Mesenteric fat pad (tissue), 1 donor: ENCODE results near the gene DSG2. TPM values are rescaled to one million over a fixed set of nuclear protein-coding genes. Genes with fewer than 3 reads are reported as not detected.
"Not testable (repeated sequence)": the region's sequence is repeated elsewhere in the genome, so short reads cannot be mapped to it uniquely, and the experiment has no call there.

Source experiments
- DNase-seq: peaks from one replicate; pipeline ENCODE4 v3.0.0-alpha.2; 2020; ENCODE audit warnings: low spot score
- total RNA-seq: library from RNA; stranded (reverse); fragmentation: NEBNext Ultra II Directional; extraction: Animal tissue kit (Norgen Biotek cat#: 25700); gene quantifications from one replicate; pipeline ENCODE4 v1.2.1, GENCODE V29; 2021
- donor health status: DM: yes; HTN: yes; CAD: no.

Gene DSG2
- total RNA-seq, 1 donor from 2014 or later: 32.9 TPM

DNA sequence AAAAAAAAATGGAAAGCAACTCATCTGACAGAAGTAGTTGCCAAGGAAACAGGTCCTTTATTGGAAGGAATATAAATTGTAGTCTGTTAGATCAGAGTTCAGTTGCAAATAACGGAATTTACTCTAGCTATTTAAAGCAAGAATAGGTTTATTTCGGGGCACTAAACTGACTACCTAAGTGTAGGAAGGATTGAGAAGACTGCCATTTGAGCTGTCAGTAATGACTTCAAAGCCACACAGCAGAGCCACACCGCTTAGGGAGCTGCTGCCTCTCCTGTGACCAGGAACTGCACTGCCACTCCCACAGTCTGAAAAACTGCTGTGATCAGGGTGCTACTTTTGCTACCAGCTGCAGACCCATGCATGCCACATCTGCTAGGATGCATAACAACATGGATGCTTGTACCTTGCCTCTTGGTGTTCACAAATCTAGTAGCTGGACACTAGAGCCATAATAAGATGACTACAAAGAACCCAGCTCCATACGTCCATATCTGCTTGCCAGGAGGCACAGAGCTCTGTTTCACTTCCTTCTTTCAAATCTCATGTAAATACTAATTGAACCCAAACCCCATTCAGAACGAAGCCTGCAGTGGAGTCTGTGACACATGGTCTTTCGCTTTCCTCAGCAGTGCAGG, 2.2 kb downstream of the DSG2 start:
- no peak for DNase-seq

DNA sequence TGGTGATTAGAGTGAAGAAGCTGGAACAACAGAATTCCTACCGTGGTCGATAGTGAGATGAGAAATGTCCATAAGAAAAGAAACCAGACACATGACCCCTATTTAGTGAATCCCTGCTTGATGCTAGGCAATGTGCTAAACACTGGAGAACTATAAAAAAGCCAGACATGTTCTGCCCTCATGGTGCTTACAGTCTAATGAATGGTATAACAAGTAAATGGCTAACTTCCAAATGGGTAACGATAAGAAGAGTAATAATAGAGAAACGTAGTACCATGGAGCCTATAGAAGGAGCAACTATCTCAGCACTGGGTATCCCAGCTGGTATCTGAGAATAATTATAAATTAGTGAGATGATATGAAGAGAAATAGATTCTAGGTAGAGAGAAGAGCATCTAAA, 5.0 kb downstream of the DSG2 start:
- DNase-seq: no peak

DNA sequence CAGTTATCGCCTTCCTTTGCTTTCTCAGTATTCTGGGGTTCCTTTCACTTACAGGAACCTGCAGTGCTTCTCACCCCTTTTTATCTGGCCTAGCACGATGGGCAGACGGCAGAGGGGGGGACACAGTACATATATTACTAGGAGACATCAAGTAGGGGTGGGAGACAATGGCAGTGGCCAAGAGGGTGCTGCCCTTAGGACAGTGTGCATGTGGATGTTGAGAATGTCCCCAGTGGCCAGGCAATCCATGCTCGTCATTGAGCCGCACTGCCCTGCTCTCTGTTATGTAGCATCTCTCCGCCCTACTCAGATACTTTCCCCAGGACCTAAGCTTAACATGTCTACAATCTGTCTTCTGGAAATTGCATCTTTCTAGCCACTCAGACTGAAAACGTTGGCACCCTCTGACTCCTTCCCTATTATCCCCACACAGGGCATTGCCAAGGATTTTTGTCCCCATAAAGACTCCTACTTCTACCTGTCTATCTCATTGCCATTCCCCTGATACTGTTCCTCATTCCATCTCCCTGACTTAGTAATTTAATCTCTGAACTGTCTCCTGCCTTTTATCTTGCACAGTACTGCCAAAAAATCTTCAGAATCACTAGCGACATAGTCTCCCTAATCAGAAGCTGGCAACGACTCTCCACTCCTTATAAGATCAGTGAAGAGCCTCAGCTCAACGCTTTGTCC, 6.6 kb downstream of the DSG2 start:
- DNase-seq: no peak

DNA sequence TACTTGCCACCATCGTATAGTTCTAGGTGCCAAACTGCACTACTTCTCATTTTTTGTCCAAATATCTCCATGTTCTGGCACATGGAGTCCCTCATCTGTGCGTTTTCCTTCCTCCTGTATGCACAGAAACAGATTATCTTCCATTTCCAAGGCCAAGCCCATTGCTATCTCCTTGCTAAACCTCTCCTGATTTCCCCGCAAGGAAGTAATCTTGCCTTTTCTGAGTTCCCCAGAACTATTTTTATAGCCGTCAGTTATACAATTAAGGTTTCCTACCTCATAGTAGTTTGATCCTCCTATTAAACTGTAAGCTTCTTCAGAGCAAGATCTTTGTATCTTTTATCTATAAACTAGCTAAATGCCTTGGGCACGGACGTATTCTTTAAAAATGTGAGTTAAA, 7.2 kb downstream of the DSG2 start:
- no peak for DNase-seq

DNA sequence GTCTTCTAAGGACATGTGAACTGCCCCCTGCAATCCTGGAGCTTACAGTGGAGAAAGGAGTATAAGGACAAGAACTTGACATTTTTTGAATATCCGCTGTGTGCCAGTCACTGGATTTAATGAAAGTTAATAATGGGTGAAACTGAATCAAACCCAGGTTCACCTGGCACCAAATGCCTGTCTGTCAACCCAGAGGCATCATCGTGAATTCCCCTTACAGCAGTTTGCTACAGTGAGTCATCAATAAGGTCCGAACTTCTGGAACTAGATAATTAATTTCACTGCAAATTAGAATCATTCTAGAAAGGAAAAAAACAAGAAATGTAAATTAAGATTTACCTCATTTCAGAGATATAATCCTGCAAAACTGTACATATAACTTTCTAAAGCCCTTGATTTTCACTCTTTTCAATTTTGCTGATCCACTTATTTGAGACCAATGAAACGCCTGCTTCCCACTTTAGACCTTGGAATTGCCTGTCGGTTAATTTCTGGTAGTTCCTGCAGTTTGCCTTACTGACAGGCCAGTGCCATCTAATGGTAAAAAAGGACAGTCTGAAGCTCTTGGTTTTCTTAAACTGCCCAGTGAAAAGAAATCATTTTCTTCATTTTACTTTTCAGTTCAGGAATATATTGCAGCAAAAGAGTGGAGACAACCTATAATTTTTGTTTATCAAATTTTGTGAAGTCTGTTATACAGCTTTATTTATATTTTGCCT, 8.2 kb downstream of the DSG2 start:
- DNase-seq: no peak

DNA sequence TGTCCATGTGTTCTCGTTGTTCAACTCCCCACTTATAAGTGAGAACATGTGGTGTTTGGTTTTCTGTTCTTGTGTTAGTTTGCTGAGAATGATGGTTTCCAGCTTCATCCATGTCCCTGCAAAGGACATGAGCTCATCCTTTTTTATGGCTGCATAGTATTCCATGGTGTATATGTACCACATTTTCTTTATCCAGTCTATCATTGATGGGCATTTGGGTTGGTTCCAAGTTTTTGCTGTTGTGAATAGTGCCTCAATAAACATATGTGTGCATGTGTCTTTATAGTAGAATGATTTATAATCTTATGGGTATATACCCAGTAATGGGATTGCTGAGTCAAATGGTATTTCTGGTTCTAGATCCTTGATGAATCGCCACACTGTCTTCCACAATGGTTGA, 9.1 kb downstream of the DSG2 start:
- not testable (repeated sequence) for DNase-seq

DNA sequence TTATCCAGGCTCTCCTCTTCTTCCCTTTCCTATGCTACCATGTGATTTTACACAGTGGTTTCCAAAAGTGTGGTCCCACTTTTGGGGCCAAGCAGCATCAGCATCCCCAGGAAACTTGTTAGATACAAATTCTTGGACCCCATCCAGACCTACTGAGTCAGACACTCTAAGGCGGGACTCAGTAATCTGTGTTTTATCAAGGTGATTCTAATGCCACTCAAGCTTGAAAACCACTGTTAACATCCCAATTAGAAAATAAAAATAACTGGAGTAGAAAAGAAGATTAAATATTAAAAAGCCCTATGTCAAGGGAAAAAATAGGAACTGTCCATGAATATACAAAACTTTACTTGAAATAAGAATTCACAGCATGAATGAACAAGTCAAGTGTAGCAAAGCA, 10.8 kb downstream of the DSG2 start:
- DNase-seq: no peak

DNA sequence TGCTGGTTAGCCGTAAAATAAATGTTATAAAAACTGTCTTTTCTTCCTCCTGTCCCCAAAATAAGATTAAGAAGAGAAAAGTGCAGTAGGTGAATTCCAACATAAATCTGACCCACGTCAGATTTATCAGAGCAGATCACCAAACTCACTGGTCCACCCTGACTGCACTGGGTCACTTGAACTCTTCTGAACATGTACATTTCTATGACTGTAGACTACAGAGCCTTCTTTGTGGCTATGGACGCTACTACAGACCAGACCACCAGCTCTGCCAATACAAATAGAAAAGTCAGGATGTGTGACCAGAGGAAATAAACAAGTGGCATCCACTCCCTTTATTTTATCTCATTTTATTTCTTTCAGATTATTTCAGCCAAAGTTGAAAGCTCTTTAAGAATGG, 11.6 kb downstream of the DSG2 start:
- DNase-seq: no peak

DNA sequence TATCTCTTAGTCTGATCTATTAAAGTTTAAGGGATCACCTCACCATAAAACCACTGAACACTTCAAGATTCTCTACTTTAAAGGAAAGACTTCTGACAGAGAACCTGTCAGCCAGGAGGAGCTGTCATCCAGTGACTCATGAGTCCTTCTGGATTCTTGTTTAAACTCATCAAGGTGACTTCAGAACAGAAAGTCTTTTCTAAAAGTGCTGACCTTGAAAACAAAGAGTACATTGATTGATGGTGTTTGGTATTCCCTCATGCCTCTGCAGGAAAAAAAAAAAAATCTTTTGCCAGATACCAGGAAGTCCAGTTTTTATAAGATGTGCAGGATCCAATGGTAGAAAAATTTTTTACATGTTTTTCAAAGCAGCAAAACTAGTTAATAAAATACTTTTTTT, 12.3 kb downstream of the DSG2 start:
- no peak for DNase-seq

DNA sequence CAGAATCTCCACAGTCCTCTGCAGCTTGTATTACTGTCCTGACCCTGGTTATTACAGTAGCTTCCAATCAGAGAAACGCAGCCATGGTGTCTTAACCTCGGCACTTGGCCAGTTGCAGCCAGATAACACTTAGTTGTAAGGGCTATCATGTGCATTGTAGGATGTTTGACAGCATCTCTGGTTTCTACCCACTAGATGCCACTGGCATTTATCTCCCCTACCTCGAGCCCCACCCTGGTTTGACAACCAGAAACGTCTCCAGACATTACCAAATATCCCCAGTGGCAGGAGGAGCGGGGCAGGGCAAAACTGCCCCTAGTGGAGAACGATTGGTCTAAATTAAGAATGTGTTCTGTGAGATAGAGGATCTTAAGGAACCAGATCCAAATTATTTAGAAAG, 13.1 kb downstream of the DSG2 start:
- no peak for DNase-seq

DNA sequence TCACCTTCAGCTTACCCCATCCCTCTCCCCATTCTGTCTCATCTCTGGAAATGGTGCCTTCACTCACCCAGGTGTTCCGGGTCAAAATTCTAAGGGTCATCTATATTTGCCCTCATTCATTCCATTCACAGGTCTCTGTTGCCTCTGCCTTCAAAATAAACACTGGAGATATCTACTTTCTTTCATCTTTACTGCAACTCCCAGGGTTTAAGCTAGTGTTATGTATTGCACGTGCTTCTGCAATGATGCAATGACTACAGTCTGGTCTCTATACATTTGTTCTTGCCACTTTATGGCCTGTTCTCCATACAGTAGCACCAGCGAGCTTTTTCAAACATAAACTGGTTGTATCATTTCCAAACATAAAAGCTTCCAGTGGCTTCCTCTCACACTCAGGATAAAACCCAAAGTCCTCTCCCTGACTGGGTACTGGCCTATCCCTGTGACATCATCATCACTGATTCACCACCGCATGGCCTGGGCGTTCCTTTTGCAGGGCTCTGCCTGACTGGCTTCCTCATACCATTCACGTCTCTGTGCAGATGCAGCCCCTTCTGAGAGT, 14.3 kb downstream of the DSG2 start:
- DNase-seq: no peak

DNA sequence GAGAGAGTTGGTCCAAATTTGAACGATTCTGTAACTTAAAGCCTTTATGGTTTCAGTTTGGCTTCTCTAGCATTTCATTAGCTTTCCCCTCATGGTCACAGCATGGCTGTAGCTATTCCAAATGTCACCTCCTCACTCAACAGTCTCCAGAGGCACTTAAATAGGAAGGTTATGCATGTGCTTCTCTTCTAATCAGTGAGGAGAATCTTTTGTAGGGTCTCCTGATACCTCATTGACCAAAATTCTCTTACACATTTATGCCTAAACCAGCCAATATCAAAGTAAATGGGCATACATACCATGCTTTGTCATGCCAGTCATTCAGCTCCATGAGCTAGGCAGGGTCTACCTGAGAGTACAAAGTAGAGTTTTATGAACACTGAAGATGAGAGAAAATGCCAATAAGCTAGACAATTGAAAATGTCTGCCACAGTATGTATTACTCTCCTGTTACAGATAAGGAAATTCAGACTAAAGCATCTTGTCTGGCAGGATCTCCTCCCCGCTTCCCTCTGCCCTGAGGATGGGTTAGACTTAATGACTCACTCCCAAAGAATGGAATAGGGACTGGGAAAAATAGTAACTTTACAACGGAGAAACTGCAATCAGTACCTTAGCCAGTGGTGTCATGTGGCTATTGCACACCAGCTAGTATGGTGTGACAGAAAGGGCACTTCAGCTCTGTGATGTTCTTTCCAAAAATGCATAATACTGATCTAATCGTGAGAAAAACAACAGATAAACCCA, 15.4 kb downstream of the DSG2 start:
- DNase-seq: no peak

DNA sequence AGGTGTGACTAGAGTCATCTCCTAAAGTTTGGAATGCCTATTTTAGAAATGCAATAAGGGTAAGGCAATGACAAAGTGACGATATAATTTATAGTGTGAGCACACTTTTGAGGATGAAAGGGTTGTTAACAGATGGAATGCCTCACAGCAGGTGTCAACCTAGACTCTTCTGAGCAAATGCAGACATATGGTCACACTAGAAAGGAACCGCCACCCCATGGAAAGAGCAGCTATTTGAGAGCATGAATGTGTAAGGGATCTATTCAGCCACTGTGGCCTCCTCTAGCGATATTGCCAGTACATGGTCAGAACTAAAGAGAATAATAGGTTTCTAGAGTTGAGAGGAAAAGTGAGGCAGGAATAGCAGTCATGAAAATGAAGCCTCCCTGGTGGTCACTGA, 18.5 kb downstream of the DSG2 start:
- no peak for DNase-seq

DNA sequence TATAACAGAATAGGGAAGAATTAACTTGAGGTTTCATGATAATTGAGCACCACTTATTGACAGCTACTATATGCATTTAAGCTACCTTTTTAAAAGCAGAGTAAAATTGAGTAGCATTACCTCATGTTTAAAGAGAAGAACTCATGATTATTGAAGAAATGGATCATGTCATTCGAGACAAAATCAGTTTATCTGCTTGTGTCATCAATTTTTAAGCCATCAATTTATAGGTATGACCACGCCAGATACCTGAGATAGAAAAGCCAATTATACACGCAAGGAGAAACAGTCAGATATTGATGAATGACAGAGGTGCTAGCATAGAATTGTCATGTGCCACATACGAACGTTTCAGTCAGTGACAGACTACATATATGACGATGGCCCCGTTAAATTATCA, 28.4 kb downstream of the DSG2 start:
- no peak for DNase-seq

DNA sequence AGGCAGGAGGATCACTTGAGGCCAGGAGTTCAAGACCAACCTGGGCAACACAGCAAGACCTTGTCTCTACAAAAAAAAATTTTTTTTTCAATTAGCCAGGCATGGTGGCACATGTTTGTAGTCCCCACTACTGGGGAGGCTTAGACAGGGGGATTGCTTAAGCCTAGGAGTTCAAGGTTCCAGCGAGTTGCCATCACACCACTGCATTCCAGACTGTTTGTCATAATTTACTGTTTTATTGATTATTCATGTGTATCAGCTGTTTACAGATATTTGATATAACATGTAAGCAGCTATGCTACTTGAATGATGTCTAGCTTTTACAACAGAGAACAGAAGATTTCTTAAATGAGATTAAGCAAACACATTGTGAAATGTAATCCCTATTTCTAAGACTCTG, 35.3 kb downstream of the DSG2 start:
- DNase-seq: no peak

DNA sequence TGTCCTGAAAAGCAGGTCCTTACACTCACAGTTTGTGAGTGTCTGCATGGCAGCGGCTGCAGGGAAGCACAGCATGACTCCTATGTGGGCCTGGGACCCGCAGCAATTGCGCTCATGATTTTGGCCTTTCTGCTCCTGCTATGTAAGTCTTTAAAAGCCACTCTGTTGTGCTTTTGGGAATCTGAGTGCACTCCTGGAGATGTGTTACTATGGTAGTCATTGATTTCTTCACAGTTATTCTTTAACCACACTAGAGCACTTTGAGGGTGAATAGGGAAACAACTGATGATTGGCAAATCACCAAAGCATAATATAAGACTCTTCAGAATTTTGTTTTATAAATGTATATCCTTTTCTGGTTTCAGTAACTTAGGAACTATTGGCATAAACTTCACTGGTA, 40.9 kb downstream of the DSG2 start:
- no peak for DNase-seq

DNA sequence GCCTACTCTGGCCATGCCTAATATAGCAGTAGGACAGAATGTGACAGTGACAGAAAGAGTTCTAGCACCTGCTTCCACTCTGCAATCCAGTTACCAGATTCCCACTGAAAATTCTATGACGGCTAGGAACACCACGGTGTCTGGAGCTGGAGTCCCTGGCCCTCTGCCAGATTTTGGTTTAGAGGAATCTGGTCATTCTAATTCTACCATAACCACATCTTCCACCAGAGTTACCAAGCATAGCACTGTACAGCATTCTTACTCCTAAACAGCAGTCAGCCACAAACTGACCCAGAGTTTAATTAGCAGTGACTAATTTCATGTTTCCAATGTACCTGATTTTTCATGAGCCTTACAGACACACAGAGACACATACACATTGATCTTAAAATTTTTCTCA, 48.5 kb downstream of the DSG2 start:
- DNase-seq: no peak

DNA sequence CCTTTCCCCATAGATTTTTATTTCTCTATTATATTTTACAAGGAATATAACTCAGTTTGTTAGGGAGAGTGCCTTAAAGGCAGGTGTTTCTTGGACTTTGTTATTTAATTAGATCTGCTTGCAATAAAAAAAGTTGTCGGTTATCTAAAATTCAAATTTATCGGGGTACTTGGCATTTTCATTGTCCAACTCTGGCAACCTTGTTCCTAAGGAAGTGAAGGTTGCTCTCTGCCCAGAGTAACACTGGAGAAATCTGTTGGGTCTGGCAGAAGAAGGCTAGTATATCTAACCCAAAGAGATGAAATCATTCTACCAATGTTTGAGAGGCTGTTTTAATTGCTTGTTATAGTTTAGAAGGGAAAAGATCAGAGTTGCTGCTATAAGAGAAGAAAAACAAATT, 50.9 kb downstream of the DSG2 start:
- DNase-seq: no peak

DNA sequence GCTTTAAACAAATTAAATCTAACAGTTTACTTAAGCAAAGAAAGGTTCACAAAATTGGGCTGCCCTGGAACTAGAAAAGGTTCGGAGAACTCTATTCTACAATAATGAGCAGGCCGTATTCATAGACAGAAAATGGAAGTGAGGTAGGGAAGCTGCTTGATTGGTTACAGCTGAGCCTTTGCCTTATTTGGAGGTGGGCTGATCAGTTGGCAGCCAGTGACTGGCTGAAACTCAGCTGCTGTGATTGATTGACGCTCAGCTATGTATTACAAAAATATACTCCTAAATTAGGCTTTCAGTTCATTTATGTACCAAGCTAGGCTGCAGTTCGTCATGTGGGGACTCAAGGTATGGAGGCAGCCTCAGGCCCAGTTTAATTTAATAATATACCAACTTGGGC, 51.4 kb downstream of the DSG2 start:
- no peak for DNase-seq

DNA sequence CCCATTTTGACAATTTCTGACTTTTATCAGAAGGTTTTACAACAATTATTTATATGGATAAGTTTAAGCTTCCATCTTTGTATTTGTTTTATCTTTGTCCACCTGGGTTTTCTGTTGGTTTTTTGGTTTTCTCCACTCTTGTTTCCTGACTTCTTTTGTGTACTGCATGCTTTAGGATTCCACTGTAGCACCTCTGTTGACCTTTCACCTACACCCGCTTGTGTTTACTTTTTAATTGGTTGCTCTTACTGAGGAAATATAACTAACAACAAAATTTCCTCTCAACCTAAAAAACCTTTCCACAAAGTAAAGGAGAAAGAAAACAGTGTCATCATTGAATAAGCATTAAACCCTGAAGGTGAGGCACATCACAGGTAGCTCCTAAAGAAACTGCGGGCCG, 53.9 kb downstream of the DSG2 start:
- DNase-seq: no peak

DNA sequence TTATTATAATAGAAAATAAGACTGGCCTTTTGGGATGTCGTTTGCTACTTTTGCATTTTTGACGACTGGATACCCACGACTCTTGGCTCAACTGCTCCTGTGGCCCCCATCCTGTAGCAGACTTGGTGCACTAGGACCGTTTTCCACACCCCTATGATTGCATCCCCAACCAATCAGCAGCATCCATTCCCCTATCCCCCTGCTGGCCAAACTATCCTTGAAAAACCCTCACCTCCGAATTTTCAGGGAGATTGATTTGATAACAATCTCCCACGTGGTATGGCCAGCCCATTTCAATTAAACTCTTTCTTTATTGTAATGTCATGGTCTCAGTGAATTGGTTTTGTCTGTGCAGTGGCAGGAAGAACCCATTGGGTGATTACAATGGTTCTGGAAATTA, 55.8 kb downstream of the DSG2 start:
- DNase-seq: no peak

DNA sequence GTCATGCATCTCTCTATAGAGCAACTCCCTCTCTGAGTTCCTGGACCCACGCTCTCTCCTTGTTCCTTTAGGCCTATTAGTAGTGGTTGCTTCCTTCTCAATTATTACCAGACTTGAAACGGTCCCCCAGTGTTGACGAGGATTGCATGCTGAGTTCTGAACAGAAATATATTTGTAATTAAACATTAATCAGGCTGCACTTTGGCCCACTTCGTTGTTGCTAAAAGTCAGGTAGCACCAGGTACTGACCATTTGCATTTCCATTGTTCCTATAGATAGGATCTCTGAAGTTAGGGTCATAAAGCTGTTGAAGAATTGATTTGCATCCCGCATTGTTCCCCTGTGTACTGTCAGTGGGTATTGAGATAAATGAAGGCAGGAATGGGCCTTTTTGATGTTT, 56.8 kb downstream of the DSG2 start:
- DNase-seq: no peak
